ENCODE data around the gene PPP1R26.

The PPP1R26 gene

DNA sequence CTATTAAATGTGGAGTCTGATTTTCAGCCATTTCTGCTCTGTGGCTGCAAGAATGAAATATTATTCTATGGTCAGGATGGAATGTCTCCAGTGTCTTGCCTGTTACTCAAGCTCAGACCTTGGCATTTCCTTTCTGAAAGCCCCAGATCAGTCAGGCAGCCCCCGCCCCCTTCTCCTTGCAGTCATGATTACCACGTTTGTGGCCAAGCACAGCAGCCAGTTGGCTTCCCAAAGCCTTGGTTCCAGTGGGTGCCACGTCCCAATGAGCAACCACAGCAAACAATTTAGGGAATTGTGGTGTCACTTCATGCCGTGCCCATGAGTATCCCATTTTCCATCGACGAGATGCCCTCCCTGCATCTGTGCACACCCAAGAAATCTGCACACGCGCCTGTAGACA, 56.6 kb downstream of the PPP1R26 start:
- H3K9me3 Mint-ChIP-seq, result no peaks in the 10 kb centered on the region
- H3K4me1 Mint-ChIP-seq, result peaks cover 4% of the 10 kb centered on the region
- H3K4me3 Mint-ChIP-seq, result no peak overlapping the region
- H3K36me3 Mint-ChIP-seq, result no peaks in the 10 kb centered on the region
- DNase-seq (ENCODE audit: low spot score in 2 of 2), result no peak
- no peak for ATAC-seq (ENCODE audit: low read depth)
- H3K27me3 Mint-ChIP-seq, result peaks cover 21% of the 10 kb centered on the region
- no peak overlapping the region for H3K27ac Mint-ChIP-seq
